OCI-LY7 (cell line): ENCODE data around the gene EPS15. TPM values are rescaled to one million over a fixed set of nuclear protein-coding genes. Genes with fewer than 3 reads are reported as not detected.

Experiments used
- BruUV-seq: library from RNA; stranded (reverse); fragments of 400-500 nt; replicated peaks from 2 replicates; lab custom pipeline; 2021; lab: Mats Ljungman, UMichigan
- CTCF ChIA-PET: fragments of 300-600 bp; sonication (Branson Sonifier 250); formaldehyde crosslinking; loops from one replicate; lab custom pipeline; 2022; ENCODE audit warnings: antibody characterized with exemption; ENCODE audit not compliant: unreplicated experiment; lab: Charles Lee
- POLR2A ChIA-PET: fragments of 300-600 bp; sonication (Branson Sonifier 250); formaldehyde crosslinking; loops from one replicate; lab custom pipeline; 2022; ENCODE audit warnings: antibody characterized with exemption; lab: Charles Lee
- DNase-seq: peaks from one replicate; pipeline ENCODE4 v3.0.0-alpha.2; 2015; ENCODE audit warnings: low spot score
- H2AFZ ChIP-seq: fragments of 200-600 bp; sonication (generic), shearing (Covaris generic); 2 replicates; pipeline ENCODE4 v1.6.1; 2014; ENCODE audit warnings: mild to moderate bottlenecking, antibody characterized with exemption, low read length, moderate library complexity
- H3K27ac ChIP-seq: fragments of 200-600 bp; sonication (generic); 2 replicates; pipeline ENCODE4 v1.5.1; 2014; ENCODE audit warnings: mixed run types, low read depth, mild to moderate bottlenecking, moderate library complexity, low read length, inconsistent platforms; ENCODE audit not compliant: poor library complexity, severe bottlenecking
- H3K36me3 ChIP-seq: fragments of 200-600 bp; sonication (generic); 2 replicates; pipeline ENCODE4 v1.6.1; 2014; ENCODE audit warnings: mild to moderate bottlenecking, antibody characterized with exemption, low read length, moderate library complexity, mixed read lengths; ENCODE audit not compliant: insufficient read depth
- H3K4me1 ChIP-seq: fragments of 200-600 bp; sonication (generic); 2 replicates; pipeline ENCODE4 v1.5.1; 2014; ENCODE audit warnings: mild to moderate bottlenecking, low read length; ENCODE audit not compliant: insufficient read depth, poor library complexity, severe bottlenecking
- H3K4me2 ChIP-seq: fragments of 200-600 bp; sonication (generic); 2 replicates; pipeline ENCODE4 v1.6.1; 2014; ENCODE audit warnings: mild to moderate bottlenecking, low read length
- H3K4me3 ChIP-seq: fragments of 200-600 bp; sonication (generic); 2 replicates; pipeline ENCODE4 v1.5.1; 2014; ENCODE audit warnings: mild to moderate bottlenecking, low read depth, low read length; ENCODE audit not compliant: poor library complexity, severe bottlenecking
- H3K79me2 ChIP-seq: fragments of 200-600 bp; sonication (generic); 2 replicates; pipeline ENCODE4 v1.6.1; 2016; ENCODE audit warnings: low read depth, mild to moderate bottlenecking, low read length, moderate library complexity, mixed read lengths; ENCODE audit not compliant: insufficient read depth
- H3K9me2 ChIP-seq: fragments of 200-600 bp; sonication (generic); 2 replicates; pipeline ENCODE4 v1.6.1; 2016; ENCODE audit warnings: mild to moderate bottlenecking, low read length, mixed read lengths; ENCODE audit not compliant: insufficient read depth
- H3K9me3 ChIP-seq: fragments of 200-600 bp; sonication (generic); 2 replicates; pipeline ENCODE4 v1.6.1; 2014; ENCODE audit warnings: mild to moderate bottlenecking, mixed run types, low read length, mixed read lengths
- H4K20me1 ChIP-seq: fragments of 200-600 bp; sonication (generic); 2 replicates; pipeline ENCODE4 v1.6.1; 2014; ENCODE audit warnings: mild to moderate bottlenecking, antibody characterized with exemption, low read length, moderate library complexity, mixed read lengths; ENCODE audit not compliant: insufficient read depth
- CTCF ChIP-seq: fragments of 200-600 bp; sonication (generic); conservative IDR thresholded peaks from 2 replicates; pipeline ENCODE4 v1.5.1; 2014; ENCODE audit warnings: mild to moderate bottlenecking, antibody characterized with exemption, low read length, moderate library complexity, mixed read lengths
- EZH2phosphoT487 ChIP-seq: fragments of 200-600 bp; sonication (generic); IDR thresholded peaks from 2 replicates; pipeline ENCODE4 v1.6.1; 2018; ENCODE audit warnings: low read depth, borderline replicate concordance, mild to moderate bottlenecking, mixed run types, antibody characterized with exemption, low read length, moderate library complexity, mixed read lengths
- intact Hi-C: fragments of 100-400 bp; cut with micrococcal nuclease; formaldehyde crosslinking; loops from one replicate; pipeline ENCODE4 v1.10.0; 2022; ENCODE audit not compliant: unreplicated experiment
- total RNA-seq, 2 experiments: library from RNA; depleted of rRNA in 1 of 2; stranded (reverse); fragments of >200 nt in 1 of 2; shearing (Covaris generic) in 1 of 2; gene quantifications; 2 replicates each; pipeline ENCODE4 v1.2.3, GENCODE V29; 2014 to 2022

Gene EPS15
- total RNA-seq, 2 experiments from 2014 or later: 23.8 to 73.2 TPM

- Histone ChIP-seq H3K9me2 (no peaks in the 10 kb centered on the region), H3K4me3 (no peak overlapping the region), H3K79me2 (no peaks in the 10 kb centered on the region), H2AFZ (no peak overlapping the region), H3K4me2 (no peak overlapping the region), H3K4me1 (peaks cover 1% of the 10 kb centered on the region), H3K27ac (no peak overlapping the region), H4K20me1 (no peaks in the 10 kb centered on the region), H3K36me3 (no peaks in the 10 kb centered on the region), H3K9me3 (no peaks in the 10 kb centered on the region)
- BruUV-seq: no TSS peak
- intact Hi-C loops: no loop called here
- no peak for TF ChIP-seq CTCF
- no peak for TF ChIP-seq EZH2phosphoT487
- POLR2A ChIA-PET: interaction anchor here (0.7 kb wide), 1 partner anchor 345 kb away, joined by 3 read pairs; no protein-coding TSS in a partner anchor
- CTCF ChIA-PET: no interaction called here
- no peak for DNase-seq
These were observed 24.8 kb upstream of the EPS15 start for GRCh38 chr1:51543858-51544257.

GRCh38 chr1:51542158-51542953 is 23.3 kb upstream of the EPS15 start:
- H3K27ac ChIP-seq: no peak overlapping the region
- intact Hi-C loops: no loop called here
- no peaks in the 10 kb centered on the region for H4K20me1 ChIP-seq
- no peaks in the 10 kb centered on the region for H3K9me2 ChIP-seq
- H3K4me2 ChIP-seq: no peak overlapping the region
- H3K9me3 ChIP-seq: no peaks in the 10 kb centered on the region
- TF ChIP-seq EZH2phosphoT487 (no peak), CTCF (no peak)
- POLR2A ChIA-PET: no interaction called here
- no peak for DNase-seq
- no peaks in the 10 kb centered on the region for H3K79me2 ChIP-seq
- H3K4me3 ChIP-seq: no peak overlapping the region
- H2AFZ ChIP-seq: no peak overlapping the region
- BruUV-seq: no TSS peak
- CTCF ChIA-PET: no interaction called here
- H3K4me1 ChIP-seq: no peaks in the 10 kb centered on the region
- H3K36me3 ChIP-seq: no peaks in the 10 kb centered on the region
